ENCODE data around the gene ZNF672. TPM values are rescaled to one million over a fixed set of nuclear protein-coding genes. Genes with fewer than 3 reads are reported as not detected.

ZNF672 gene
- total RNA-seq, 2 experiments from 2014 or later: 35.9 to 38.4 TPM

DNA sequence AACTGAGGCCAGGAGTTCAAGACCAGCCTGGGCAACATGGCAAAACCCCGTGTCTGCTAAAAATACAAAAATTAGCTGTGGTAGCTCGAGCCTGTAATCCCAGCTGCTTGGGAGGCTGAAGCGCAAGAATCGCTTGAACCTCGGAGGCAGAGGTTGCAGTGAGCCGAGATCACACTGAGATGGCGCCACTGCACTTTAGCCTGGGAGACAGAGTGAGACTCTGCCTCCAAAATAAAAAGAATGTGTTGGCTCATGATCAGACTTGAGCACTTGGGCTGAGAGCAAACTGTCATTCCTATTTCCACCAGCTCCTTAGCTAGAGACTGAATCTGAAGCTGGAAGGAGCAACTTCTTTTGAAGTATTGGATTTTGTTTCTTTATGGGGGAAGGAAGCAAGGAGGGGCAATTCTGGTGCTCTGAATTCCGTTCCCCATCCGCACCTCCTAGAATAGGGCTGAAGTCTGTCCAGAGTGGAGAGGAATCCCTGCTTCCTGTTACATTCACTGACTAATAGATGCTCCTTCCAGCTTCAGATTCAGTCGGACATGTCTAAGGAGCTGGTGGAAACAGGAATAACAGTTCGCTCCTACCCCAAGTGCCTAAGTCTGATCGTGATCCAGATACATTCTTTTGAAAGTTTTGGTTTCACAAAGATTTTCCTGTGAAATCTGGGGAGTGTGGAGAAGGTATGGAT, 3.8 kb downstream of the ZNF672 start:
- Histone ChIP-seq H3K9me3 (ENCODE audit: control insufficient read depth in 1 of 2, insufficient read depth in 1 of 2, low read length in 2 of 2) (no peaks in the 10 kb centered on the region), H3K36me3 (ENCODE audit: insufficient read depth, low read length) (peaks cover 35% of the 10 kb centered on the region), H3K27ac (ENCODE audit: low read depth in 1 of 2, low read length in 2 of 2) (no peak overlapping the region), H3K4me1 (ENCODE audit: insufficient read depth, low read length) (peaks cover 37% of the 10 kb centered on the region), H3K27me3 (ENCODE audit: control insufficient read depth in 1 of 2, insufficient read depth in 2 of 2, low read length in 2 of 2) (no peaks in the 10 kb centered on the region), H3K4me3 (ENCODE audit: low read length) (no peak overlapping the region)
- DNase-seq (peak in 11 of 14 experiments; percentile 16 to 72 (median 40)), ATAC-seq (ENCODE audit: poor library complexity) (no peak)
- ChIA-PET CTCF (interaction anchor here (1.2 to 7.7 kb wide), 3 partner anchors 14 to 17 kb away, joined by 3 to 65 read pairs (median 3); partner anchors contain the start of genes SH3BP5L and ZNF692), POLR2A (no interaction called here)
- intact Hi-C loops (cut with DNase I, micrococcal nuclease): no loop called here
- no peaks in the 10 kb centered on the region for H3K27me3 Mint-ChIP-seq
- peak overlapping the region; percentile 51 for H3K4me3 Mint-ChIP-seq
- TF ChIP-seq, protein P1, sequence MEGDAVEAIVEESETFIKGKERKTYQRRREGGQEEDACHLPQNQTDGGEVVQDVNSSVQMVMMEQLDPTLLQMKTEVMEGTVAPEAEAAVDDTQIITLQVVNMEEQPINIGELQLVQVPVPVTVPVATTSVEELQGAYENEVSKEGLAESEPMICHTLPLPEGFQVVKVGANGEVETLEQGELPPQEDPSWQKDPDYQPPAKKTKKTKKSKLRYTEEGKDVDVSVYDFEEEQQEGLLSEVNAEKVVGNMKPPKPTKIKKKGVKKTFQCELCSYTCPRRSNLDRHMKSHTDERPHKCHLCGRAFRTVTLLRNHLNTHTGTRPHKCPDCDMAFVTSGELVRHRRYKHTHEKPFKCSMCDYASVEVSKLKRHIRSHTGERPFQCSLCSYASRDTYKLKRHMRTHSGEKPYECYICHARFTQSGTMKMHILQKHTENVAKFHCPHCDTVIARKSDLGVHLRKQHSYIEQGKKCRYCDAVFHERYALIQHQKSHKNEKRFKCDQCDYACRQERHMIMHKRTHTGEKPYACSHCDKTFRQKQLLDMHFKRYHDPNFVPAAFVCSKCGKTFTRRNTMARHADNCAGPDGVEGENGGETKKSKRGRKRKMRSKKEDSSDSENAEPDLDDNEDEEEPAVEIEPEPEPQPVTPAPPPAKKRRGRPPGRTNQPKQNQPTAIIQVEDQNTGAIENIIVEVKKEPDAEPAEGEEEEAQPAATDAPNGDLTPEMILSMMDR (IDR thresholded peaks at IDR 0.05): peak; percentile 34
- H3K27ac Mint-ChIP-seq: peak overlapping the region; percentile 73
- peaks cover 32% of the 10 kb centered on the region for H3K36me3 Mint-ChIP-seq (ENCODE audit: low read depth)
- no peaks in the 10 kb centered on the region for H3K9me3 Mint-ChIP-seq
- H3K4me1 Mint-ChIP-seq (ENCODE audit: low read depth): peaks cover 30% of the 10 kb centered on the region

DNA sequence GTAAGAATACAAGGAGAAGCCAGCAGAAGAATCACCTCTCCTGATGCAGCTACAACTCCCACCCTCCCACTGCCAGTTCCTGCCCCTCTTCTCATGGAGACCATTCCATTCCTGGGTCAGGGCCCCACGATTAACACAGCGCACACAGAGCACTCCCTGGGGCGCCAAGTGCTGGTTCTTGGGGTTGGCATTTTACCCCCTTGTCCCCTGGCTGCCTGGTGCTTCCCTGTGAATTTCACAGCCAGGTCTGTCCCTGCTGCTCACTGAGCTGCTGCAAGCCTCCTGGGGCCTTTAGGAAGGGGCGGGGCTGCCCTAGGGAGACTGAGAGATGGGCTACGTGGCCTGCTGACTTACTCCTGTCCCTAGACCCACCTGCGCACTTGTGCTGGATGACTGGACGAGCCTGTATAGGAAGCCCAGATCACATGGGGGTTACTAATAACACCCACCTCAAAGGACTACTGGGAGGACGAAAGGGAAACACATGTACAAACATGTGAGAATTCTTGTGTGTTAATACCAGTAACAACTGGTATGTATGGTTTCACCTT, 4.8 kb downstream of the ZNF672 start:
- DNase-seq (peak in 1 of 14 experiments; percentile 24), ATAC-seq (ENCODE audit: poor library complexity) (no peak)
- peaks cover 42% of the 10 kb centered on the region for H3K36me3 ChIP-seq (ENCODE audit: insufficient read depth, low read length)
- Mint-ChIP-seq H3K9me3 (no peaks in the 10 kb centered on the region), H3K36me3 (ENCODE audit: low read depth) (peaks cover 37% of the 10 kb centered on the region), H3K4me1 (ENCODE audit: low read depth) (peaks cover 30% of the 10 kb centered on the region), H3K27me3 (no peaks in the 10 kb centered on the region), H3K27ac (no peak overlapping the region), H3K4me3 (no peak overlapping the region)
- CTCF ChIA-PET: interaction anchor here (7.7 kb wide), 1 partner anchor 16 kb away, joined by 65 read pairs; the partner anchor contains the start of gene ZNF692
- intact Hi-C loops (cut with DNase I, micrococcal nuclease): no loop called here
- no peaks in the 10 kb centered on the region for H3K9me3 ChIP-seq (ENCODE audit: control insufficient read depth in 1 of 2, insufficient read depth in 1 of 2, low read length in 2 of 2)
- TF ChIP-seq, protein P1 (IDR thresholded peaks at IDR 0.05): no peak
- no peak overlapping the region for H3K4me3 ChIP-seq (ENCODE audit: low read length)
- H3K4me1 ChIP-seq (ENCODE audit: insufficient read depth, low read length): peaks cover 29% of the 10 kb centered on the region
- no peaks in the 10 kb centered on the region for H3K27me3 ChIP-seq (ENCODE audit: control insufficient read depth in 1 of 2, insufficient read depth in 2 of 2, low read length in 2 of 2)
- no peak overlapping the region for H3K27ac ChIP-seq (ENCODE audit: low read depth in 1 of 2, low read length in 2 of 2)
- POLR2A ChIA-PET: no interaction called here

DNA sequence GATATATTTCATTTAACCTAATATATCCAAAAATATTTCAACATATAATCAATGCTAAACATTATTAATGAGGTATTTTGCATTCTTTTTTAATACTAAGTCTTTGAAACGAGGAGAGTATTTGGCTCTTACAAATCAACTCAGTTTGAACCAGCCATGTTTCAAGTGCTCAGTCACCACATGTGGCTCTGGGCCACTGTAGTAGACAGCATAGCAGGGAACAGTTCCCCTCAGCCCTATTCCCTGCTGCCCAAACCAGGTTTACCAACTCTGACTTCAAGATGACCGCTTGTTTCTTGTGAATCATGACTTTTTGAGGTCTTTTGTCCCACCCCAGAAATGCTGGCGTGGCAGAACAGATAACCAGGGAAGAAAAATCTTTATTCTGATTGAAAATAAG, 5.7 kb downstream of the ZNF672 start:
- Mint-ChIP-seq H3K9me3 (no peaks in the 10 kb centered on the region), H3K27me3 (no peaks in the 10 kb centered on the region), H3K4me3 (no peak overlapping the region), H3K4me1 (ENCODE audit: low read depth) (peaks cover 30% of the 10 kb centered on the region), H3K36me3 (ENCODE audit: low read depth) (peaks cover 42% of the 10 kb centered on the region), H3K27ac (no peak overlapping the region)
- Histone ChIP-seq H3K4me3 (ENCODE audit: low read length) (no peak overlapping the region), H3K4me1 (ENCODE audit: insufficient read depth, low read length) (peaks cover 28% of the 10 kb centered on the region), H3K9me3 (ENCODE audit: control insufficient read depth in 1 of 2, insufficient read depth in 1 of 2, low read length in 2 of 2) (no peaks in the 10 kb centered on the region), H3K36me3 (ENCODE audit: insufficient read depth, low read length) (peaks cover 51% of the 10 kb centered on the region), H3K27ac (ENCODE audit: low read depth in 1 of 2, low read length in 2 of 2) (no peak overlapping the region), H3K27me3 (ENCODE audit: control insufficient read depth in 1 of 2, insufficient read depth in 2 of 2, low read length in 2 of 2) (no peaks in the 10 kb centered on the region)
- intact Hi-C loops (cut with DNase I, micrococcal nuclease): no loop called here
- TF ChIP-seq, protein P1 (IDR thresholded peaks at IDR 0.05): no peak
- ATAC-seq (ENCODE audit: poor library complexity) (no peak), DNase-seq (no peak)
- ChIA-PET CTCF (no interaction called here), POLR2A (no interaction called here)

Data from CD4-positive, alpha-beta T cell (primary cell).